Thoracic aorta (tissue), 2 donors: ENCODE data around the gene KLHL29. TPM values are rescaled to one million over a fixed set of nuclear protein-coding genes. Genes with fewer than 3 reads are reported as not detected.

Source experiments
- ATAC-seq: fragments of 150-250 bp; one replicate; pipeline ENCODE4 v1.8.0; 2017; ENCODE audit warnings: low read depth; ENCODE audit not compliant: insufficient number of reproducible peaks, low FRiP score
- DNase-seq: peaks from one replicate; pipeline ENCODE4 v3.0.0-alpha.2; 2020; ENCODE audit warnings: low spot score
- H3K27ac ChIP-seq, 2 donors: fragments of 200-600 bp; sonication (generic); 1 replicate in 1 of 2; 2 replicates in 1 of 2; pipeline ENCODE4 v1.5.1; 2016; ENCODE audit warnings: mild to moderate bottlenecking in 2 of 2, moderate library complexity in 2 of 2
- H3K27me3 ChIP-seq: fragments of 200-600 bp; sonication (generic); replicated peaks from 2 replicates; pipeline ENCODE4 v1.6.0; 2016; ENCODE audit warnings: mild to moderate bottlenecking; ENCODE audit not compliant: insufficient read depth
- H3K36me3 ChIP-seq: fragments of 200-600 bp; sonication (generic); one replicate; pipeline ENCODE4 v1.5.1; 2016
- H3K4me1 ChIP-seq, 2 donors: fragments of 200-600 bp; sonication (generic); 1 replicate in 1 of 2; 2 replicates in 1 of 2; pipeline versions ENCODE4 v1.5.1 to v1.6.0; 2016; ENCODE audit warnings: low read depth in 2 of 2, mild to moderate bottlenecking in 1 of 2; ENCODE audit not compliant: control insufficient read depth in 1 of 2
- H3K4me3 ChIP-seq: fragments of 200-600 bp; sonication (generic); 2 replicates; pipeline ENCODE4 v1.5.1; 2016; ENCODE audit warnings: mild to moderate bottlenecking
- H3K9me3 ChIP-seq: fragments of 200-600 bp; sonication (generic); 2 replicates; pipeline ENCODE4 v1.5.1; 2016
- CTCF ChIP-seq: fragments of 200-600 bp; sonication (generic); IDR thresholded peaks from one replicate; pipeline ENCODE4 v1.5.1; 2019; ENCODE audit warnings: antibody characterized with exemption
- total RNA-seq, 2 donors: library from RNA; depleted of rRNA; stranded (reverse); fragments of >200 nt; gene quantifications; one replicate each; pipeline versions ENCODE4 v1.1.0 to v1.2.3, GENCODE V29; 2016

Gene KLHL29
- total RNA-seq, 2 donors from 2014 or later: 18.5 to 24.4 TPM

- DNase-seq: no peak
- no peak overlapping the region for H3K27ac ChIP-seq
These were observed 305.6 kb downstream of the KLHL29 start for GRCh38 chr2:23690421-23691105.

GRCh38 chr2:23691106-23691470 is 306.1 kb downstream of the KLHL29 start:
- Histone ChIP-seq H3K4me1 (no peaks in the 10 kb centered on the region), H3K27me3 (no peaks in the 10 kb centered on the region), H3K27ac (no peak overlapping the region), H3K36me3 (peaks cover 8% of the 10 kb centered on the region), H3K4me3 (no peak overlapping the region), H3K9me3 (no peaks in the 10 kb centered on the region)
- ATAC-seq (no peak), DNase-seq (no peak)
- TF ChIP-seq CTCF: no peak

More at GRCh38 chr2:23690421-23691105, 305.6 kb downstream of the KLHL29 start:
- TF ChIP-seq CTCF: no peak
- Histone ChIP-seq H3K4me1 (peaks cover 0 to 1% of the 10 kb centered on the region in 2 donors), H3K4me3 (no peak overlapping the region), H3K27me3 (no peaks in the 10 kb centered on the region), H3K9me3 (no peaks in the 10 kb centered on the region), H3K36me3 (peaks cover 5% of the 10 kb centered on the region)
- no peak for ATAC-seq

GRCh38 chr2:23691565-23691964 is 306.6 kb downstream of the KLHL29 start:
- no peak for TF ChIP-seq CTCF
- H3K4me1 ChIP-seq: no peaks in the 10 kb centered on the region
- no peak for ATAC-seq
- H3K36me3 ChIP-seq: peaks cover 12% of the 10 kb centered on the region
- no peaks in the 10 kb centered on the region for H3K27me3 ChIP-seq
- no peaks in the 10 kb centered on the region for H3K9me3 ChIP-seq
- no peak overlapping the region for H3K27ac ChIP-seq
- no peak overlapping the region for H3K4me3 ChIP-seq
- DNase-seq: no peak

- no peaks in the 10 kb centered on the region for H3K9me3 ChIP-seq
- H3K4me3 ChIP-seq: no peak overlapping the region
- DNase-seq (no peak), ATAC-seq (no peak)
- H3K36me3 ChIP-seq: peaks cover 14% of the 10 kb centered on the region
- no peak overlapping the region for H3K27ac ChIP-seq
- no peak for TF ChIP-seq CTCF
- no peaks in the 10 kb centered on the region for H3K27me3 ChIP-seq
- no peaks in the 10 kb centered on the region for H3K4me1 ChIP-seq
These were observed 307.3 kb downstream of the KLHL29 start for GRCh38 chr2:23692263-23692662.

- H3K4me1 ChIP-seq: no peaks in the 10 kb centered on the region
- H3K27me3 ChIP-seq: no peaks in the 10 kb centered on the region
- DNase-seq (no peak), ATAC-seq (no peak)
- no peak overlapping the region for H3K4me3 ChIP-seq
- TF ChIP-seq CTCF: no peak
- H3K9me3 ChIP-seq: no peaks in the 10 kb centered on the region
- H3K27ac ChIP-seq: no peak overlapping the region
- peaks cover 14% of the 10 kb centered on the region for H3K36me3 ChIP-seq
These were observed 308.0 kb downstream of the KLHL29 start for GRCh38 chr2:23692851-23693605.
